Measurements from ENCODE around the gene GMEB2.

GMEB2 gene

DNA sequence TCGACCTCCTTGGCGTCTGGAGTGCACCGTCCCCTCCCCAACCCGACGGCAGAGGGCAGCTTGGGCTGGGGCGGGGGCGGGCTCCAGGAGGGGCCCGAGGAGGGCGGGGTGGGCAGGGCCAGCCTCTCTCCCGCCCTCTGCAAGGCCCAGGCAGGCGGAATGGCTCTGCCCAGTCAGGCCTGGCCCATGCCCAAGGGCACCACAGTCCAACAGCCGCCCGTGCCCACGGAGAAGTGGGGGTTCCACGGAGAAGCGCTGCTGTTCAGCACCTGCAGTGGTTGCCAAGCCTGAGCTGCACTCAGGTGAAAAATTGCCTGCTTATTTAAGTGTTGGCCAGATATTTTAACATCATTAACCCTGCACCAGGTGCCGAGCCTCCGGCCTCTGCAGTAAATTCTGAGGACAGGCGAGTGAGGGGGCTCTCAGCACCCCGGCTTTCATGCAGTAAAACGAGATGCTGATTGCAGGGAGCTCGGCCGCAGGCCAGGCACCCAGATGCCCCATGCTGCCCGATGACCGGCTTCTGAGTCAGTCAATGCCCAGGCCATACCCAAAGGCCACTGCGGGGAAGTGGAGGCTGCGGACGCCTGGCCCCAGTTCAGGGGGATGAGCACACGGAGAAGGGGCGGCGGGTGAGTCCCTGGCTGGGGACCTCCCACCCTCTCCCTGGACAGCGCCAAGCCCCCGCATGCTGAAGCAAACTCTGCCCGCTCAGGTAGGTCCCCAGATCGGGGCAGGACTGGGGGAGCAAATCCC lies 79.0 kb downstream of the GMEB2 start, which contains the start of gene SRMS:
Gene SRMS (minus strand): TSS at position 25 of the 756 bp plus-strand sequence. CDS start 286 bp downstream, outside the sequence.
- TF ChIP-seq, protein P1, sequence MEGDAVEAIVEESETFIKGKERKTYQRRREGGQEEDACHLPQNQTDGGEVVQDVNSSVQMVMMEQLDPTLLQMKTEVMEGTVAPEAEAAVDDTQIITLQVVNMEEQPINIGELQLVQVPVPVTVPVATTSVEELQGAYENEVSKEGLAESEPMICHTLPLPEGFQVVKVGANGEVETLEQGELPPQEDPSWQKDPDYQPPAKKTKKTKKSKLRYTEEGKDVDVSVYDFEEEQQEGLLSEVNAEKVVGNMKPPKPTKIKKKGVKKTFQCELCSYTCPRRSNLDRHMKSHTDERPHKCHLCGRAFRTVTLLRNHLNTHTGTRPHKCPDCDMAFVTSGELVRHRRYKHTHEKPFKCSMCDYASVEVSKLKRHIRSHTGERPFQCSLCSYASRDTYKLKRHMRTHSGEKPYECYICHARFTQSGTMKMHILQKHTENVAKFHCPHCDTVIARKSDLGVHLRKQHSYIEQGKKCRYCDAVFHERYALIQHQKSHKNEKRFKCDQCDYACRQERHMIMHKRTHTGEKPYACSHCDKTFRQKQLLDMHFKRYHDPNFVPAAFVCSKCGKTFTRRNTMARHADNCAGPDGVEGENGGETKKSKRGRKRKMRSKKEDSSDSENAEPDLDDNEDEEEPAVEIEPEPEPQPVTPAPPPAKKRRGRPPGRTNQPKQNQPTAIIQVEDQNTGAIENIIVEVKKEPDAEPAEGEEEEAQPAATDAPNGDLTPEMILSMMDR (conservative IDR thresholded peaks at IDR 0.05; ENCODE audit: control insufficient read depth, insufficient read depth, low read depth, low read length), result no peak
- no peak for DNase-seq (ENCODE audit: low read depth)
- H3K4me3 ChIP-seq (ENCODE audit: control insufficient read depth, low read depth, low read length), result no peak within 1 kb of the TSS

DNA sequence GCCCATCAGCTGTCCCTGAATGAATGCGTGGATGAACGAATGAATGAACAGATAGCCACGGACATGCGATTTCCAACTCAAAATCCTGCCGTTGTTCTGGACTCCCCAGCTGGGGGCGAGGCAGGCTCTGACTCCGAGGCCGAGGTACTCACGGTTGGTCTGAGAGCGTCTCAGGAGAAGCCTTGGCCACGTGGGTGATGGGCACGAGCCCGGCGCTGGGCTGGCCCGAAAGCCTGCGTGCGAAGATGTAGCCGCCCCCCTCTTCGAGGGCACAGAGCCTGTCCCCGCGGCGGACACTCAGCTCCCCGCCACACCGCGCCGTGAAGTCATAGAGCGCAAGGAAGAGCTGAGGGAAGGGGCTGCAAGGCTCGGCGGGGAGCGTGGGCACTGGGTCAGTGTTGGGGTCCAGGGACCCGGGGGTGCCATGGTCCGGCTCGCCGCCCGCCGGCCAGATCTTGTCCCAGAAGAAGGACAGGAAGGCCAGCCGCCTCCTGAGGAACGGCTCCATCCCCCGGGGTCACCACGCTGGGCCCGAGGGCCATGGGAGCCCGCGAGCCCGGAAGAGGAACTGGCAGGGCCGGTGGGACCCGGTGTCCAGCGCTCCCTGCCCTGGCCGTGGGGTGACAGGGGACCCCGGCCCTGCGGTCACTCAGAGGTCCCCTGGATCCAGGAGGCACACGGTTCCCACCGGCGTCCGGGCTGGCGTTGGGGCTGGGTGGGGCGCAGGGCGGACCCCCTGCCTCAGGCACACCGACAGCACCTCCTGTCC lies 79.8 kb downstream of the GMEB2 start:
- H3K4me3 ChIP-seq (ENCODE audit: control insufficient read depth, low read depth, low read length), result no peak overlapping the region
- TF ChIP-seq, protein P1 (conservative IDR thresholded peaks at IDR 0.05; ENCODE audit: control insufficient read depth, insufficient read depth, low read depth, low read length), result no peak
- DNase-seq (ENCODE audit: low read depth), result no peak

DNA sequence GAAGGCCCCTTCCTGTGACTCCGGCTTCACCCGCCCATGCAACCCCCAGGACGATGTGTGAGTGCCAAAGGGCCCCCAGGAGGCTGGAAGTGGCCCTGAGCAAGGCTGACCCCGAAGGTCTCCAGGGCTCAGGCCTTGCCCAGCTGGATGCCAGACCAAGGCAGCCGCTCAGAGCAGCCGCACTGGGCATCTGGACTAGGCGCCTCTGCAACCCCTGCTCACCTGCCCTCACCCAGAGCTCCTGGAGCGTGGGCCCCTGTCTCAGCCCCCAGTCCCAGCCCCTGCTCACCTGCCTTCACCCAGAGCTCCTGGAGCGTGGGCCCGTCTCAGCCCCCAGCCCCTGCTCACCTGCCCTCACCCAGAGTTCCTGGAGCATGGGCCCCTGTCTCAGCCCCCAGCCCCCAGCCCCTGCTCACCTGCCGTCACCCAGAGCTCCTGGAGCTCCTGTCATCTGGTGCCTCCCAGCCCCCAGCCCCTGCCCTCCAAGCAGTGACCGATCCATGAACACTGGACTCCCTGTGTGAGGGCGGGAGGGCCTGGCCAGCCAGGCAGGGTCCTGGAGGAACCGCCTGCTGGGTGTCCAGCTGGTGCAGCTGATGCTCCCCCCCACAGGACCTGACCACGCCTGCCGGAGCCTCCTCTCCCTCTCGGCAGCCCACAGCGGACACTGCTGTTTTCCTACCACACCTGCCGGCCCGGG lies 80.5 kb downstream of the GMEB2 start:
- TF ChIP-seq, protein P1 (conservative IDR thresholded peaks at IDR 0.05; ENCODE audit: control insufficient read depth, insufficient read depth, low read depth, low read length), result no peak
- H3K4me3 ChIP-seq (ENCODE audit: control insufficient read depth, low read depth, low read length), result no peak overlapping the region

DNA sequence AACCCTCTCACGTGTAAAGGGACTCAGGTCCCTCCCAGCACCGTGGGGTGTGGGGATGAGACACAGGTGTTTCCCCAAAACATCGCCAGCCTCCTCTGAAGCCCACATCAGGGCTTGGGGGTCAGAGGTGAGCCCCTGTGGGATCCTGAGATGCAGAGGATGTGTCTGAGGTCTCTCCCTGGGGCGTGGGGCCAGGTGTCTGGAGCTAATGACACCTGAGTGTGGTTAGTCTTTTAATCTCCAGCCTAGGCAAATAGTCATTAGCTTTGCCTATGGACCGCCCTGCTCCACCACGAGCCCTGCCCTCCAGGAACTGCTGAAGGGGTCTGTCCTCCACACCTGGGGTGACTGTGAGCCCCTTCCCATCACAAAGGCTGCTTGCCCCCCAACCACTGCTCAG lies 81.1 kb downstream of the GMEB2 start:
- TF ChIP-seq, protein P1 (conservative IDR thresholded peaks at IDR 0.05; ENCODE audit: control insufficient read depth, insufficient read depth, low read depth, low read length), result no peak
- H3K4me3 ChIP-seq (ENCODE audit: control insufficient read depth, low read depth, low read length), result no peak overlapping the region

More for the DNA sequence above, 80.5 kb downstream of the GMEB2 start:
- DNase-seq (ENCODE audit: low read depth), result no peak

DNA sequence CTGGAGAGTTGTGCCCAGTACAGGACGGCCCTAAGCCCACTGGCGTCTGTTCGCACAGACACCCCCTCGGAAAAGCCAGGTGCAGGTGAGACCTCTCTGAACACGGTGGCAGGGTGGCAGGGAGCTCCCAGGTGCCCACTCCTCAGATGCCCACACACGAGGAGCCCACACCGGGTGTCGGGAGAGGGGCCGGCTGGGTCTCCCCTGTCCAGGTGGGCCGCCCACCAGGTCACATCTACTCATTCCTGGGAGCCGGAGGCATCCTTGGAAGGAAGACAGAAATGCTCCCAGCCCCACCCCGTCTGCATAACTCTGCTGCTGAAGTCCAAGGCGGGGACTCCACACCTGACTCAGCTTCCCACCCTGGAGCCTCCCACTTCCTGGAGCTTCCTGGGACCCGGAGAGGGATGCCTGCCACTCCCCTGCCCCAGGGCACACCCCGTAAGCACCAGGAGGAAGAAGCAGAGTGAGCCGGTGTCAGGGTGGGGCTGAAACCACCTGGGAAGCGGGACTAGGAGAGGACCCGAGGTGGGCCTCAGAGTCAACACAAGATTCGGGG lies 81.9 kb downstream of the GMEB2 start:
- TF ChIP-seq, protein P1 (conservative IDR thresholded peaks at IDR 0.05; ENCODE audit: control insufficient read depth, insufficient read depth, low read depth, low read length), result no peak
- DNase-seq (ENCODE audit: low read depth), result no peak
- H3K4me3 ChIP-seq (ENCODE audit: control insufficient read depth, low read depth, low read length), result no peak overlapping the region

More for the DNA sequence above, 81.1 kb downstream of the GMEB2 start:
- DNase-seq (ENCODE audit: low read depth), result no peak

DNA sequence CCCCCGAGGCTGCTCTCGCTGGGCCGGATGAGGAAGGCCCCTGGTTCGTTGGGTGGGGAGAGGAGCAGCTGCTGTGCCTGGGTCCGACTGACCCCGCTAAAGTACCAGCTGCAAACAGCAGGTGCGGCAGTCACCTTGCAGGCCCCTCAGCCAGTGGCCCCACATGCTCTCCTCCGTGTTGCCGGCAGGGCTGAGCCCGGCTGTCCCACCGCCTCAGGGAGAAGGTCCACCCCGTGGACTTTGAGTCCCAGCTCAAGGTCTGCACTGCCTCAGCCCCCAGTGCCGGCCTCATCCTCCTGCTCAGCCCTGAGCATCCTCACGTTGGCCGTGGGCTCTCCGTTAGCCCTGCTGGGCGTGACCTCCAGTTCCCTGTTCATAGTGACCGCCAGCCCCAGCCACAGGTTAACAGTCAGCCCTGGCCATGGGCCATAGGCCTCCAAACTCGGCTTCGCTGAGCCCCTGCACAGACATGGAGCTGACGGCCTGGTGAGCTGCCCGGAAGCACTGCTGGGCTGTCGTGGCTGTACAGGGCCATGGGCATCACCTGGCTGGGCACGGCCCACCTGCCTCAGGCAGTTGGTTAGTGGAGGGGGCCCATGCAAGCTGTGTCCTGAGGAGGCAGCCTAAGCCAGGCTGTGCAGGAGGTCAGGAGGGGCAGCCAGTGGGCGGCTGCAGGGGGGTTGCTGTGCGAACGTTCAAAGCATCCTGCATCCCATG lies 82.5 kb downstream of the GMEB2 start:
- DNase-seq (ENCODE audit: low read depth), result no peak
- TF ChIP-seq, protein P1 (conservative IDR thresholded peaks at IDR 0.05; ENCODE audit: control insufficient read depth, insufficient read depth, low read depth, low read length), result no peak
- no peak overlapping the region for H3K4me3 ChIP-seq (ENCODE audit: control insufficient read depth, low read depth, low read length)
